ENCODE results near the gene CARD10.
A peak's percentile ranks its signal among the peaks of the same experiment; 100 is the strongest.

CARD10 gene

DNA sequence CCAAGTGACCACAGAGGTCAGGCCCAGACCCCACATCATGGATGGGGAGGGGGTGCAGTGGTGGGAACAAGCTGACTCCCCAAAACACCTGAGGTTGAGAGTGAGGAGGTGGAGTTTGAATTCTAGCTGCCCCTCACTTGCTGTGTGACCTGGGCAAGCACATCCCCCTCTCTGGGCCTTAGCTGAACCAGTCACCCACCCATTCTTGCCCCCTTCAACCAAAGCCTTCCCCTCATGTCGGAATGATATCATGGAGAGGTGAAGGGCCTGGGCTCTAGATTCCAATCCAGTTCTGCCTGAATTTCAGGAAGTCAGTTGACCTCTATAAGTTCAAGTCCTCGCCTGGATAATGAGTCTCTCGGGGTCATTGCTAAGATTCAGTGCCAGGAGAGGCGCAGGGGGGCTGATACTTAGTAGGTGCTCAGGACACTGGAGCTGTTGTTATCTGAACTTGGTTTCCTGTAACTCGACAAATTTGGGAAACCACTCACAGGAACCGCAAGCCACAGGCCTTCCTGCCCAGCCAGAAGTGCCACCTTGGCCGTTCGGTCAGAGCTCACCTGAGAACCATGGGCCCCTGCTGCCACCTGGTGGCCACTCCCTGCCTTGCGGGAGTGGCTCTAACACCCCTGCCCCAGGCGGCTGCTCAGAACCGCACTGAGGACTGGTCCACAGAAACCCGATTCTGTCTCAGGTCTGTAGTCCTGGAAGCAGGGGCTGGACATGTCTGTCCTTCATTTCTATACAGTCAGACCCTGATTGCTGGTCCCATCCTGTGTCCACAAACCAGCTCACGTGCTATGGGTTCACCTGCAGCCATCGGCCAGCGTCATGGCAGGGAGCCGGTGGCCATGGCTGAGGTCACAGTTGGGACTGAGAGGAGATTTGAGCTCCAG lies 47.9 kb upstream of the CARD10 start:
- Histone ChIP-seq H3K4me1 (ENCODE audit: low read length) (peaks cover 25% of the 10 kb centered on the region), H3K36me3 (replicated peaks; ENCODE audit: low read depth, low read length) (no peaks in the 10 kb centered on the region), H4K20me1 (ENCODE audit: insufficient read depth, low read length) (no peaks in the 10 kb centered on the region), H3K4me3 (ENCODE audit: low read length) (no peak overlapping the region), H2AFZ (ENCODE audit: low read depth, low read length) (no peak overlapping the region), H3K4me2 (ENCODE audit: low read length) (peak overlapping the region; percentile 35), H3K79me2 (ENCODE audit: low read length) (no peaks in the 10 kb centered on the region), H3K9me3 (ENCODE audit: insufficient read depth, low read length) (no peaks in the 10 kb centered on the region), H3K9ac (ENCODE audit: low read length) (no peak overlapping the region), H3K27me3 (ENCODE audit: low read depth, low read length) (peaks cover 17% of the 10 kb centered on the region), H3K27ac (ENCODE audit: low read length) (no peak overlapping the region)
- no peak for TF ChIP-seq EZH2phosphoT487 (IDR thresholded peaks at IDR 0.05; ENCODE audit: low read depth)
- TF ChIP-seq, protein P1, sequence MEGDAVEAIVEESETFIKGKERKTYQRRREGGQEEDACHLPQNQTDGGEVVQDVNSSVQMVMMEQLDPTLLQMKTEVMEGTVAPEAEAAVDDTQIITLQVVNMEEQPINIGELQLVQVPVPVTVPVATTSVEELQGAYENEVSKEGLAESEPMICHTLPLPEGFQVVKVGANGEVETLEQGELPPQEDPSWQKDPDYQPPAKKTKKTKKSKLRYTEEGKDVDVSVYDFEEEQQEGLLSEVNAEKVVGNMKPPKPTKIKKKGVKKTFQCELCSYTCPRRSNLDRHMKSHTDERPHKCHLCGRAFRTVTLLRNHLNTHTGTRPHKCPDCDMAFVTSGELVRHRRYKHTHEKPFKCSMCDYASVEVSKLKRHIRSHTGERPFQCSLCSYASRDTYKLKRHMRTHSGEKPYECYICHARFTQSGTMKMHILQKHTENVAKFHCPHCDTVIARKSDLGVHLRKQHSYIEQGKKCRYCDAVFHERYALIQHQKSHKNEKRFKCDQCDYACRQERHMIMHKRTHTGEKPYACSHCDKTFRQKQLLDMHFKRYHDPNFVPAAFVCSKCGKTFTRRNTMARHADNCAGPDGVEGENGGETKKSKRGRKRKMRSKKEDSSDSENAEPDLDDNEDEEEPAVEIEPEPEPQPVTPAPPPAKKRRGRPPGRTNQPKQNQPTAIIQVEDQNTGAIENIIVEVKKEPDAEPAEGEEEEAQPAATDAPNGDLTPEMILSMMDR (IDR thresholded peaks at IDR 0.05; ENCODE audit: low read depth, low read length): peak; percentile 98

DNA sequence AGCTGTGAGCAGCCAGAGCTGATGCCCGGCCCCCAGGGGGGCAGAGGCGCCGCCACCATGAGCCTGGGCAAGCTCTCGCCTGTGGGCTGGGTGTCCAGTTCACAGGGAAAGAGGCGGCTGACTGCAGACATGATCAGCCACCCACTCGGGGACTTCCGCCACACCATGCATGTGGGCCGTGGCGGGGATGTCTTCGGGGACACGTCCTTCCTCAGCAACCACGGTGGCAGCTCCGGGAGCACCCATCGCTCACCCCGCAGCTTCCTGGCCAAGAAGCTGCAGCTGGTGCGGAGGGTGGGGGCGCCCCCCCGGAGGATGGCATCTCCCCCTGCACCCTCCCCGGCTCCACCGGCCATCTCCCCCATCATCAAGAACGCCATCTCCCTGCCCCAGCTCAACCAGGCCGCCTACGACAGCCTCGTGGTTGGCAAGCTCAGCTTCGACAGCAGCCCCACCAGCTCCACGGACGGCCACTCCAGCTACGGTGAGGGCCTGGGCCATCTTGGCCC lies 47.2 kb upstream of the CARD10 start:
- no peak overlapping the region for H3K4me3 ChIP-seq (ENCODE audit: low read length)
- no peaks in the 10 kb centered on the region for H4K20me1 ChIP-seq (ENCODE audit: insufficient read depth, low read length)
- H3K27ac ChIP-seq (ENCODE audit: low read length): no peak overlapping the region
- H3K27me3 ChIP-seq (ENCODE audit: low read depth, low read length): peaks cover 17% of the 10 kb centered on the region
- H3K9me3 ChIP-seq (ENCODE audit: insufficient read depth, low read length): no peaks in the 10 kb centered on the region
- no peak overlapping the region for H2AFZ ChIP-seq (ENCODE audit: low read depth, low read length)
- TF ChIP-seq, protein P1 (IDR thresholded peaks at IDR 0.05; ENCODE audit: low read depth, low read length): no peak
- TF ChIP-seq EZH2phosphoT487 (IDR thresholded peaks at IDR 0.05; ENCODE audit: low read depth): no peak
- peaks cover 24% of the 10 kb centered on the region for H3K4me1 ChIP-seq (ENCODE audit: low read length)
- no peaks in the 10 kb centered on the region for H3K36me3 ChIP-seq (replicated peaks; ENCODE audit: low read depth, low read length)
- H3K79me2 ChIP-seq (ENCODE audit: low read length): no peaks in the 10 kb centered on the region
- no peak overlapping the region for H3K9ac ChIP-seq (ENCODE audit: low read length)
- H3K4me2 ChIP-seq (ENCODE audit: low read length): no peak overlapping the region

DNA sequence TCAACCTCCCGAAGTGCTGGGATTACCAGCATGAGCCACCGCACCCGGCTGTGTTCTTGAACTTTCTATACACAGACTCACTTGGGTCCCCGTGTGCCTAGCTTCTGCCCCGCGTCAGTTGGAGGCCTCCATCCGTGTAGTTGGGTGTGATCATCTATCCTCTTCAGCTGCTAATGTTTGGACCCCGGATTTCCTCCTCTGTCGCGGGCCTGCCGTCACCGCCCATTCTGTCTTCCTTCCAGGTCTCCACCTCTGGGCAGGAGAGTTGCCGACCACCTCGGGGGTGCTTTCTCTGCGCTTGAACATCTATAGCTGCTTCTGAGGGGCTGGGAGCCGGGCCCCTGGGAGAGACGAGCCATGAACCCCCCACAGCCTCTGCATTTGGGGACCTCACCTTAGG lies 46.6 kb upstream of the CARD10 start:
- Histone ChIP-seq H3K9ac (ENCODE audit: low read length) (no peak overlapping the region), H4K20me1 (ENCODE audit: insufficient read depth, low read length) (no peaks in the 10 kb centered on the region), H3K4me3 (ENCODE audit: low read length) (no peak overlapping the region), H3K4me1 (ENCODE audit: low read length) (peaks cover 22% of the 10 kb centered on the region), H3K9me3 (ENCODE audit: insufficient read depth, low read length) (no peaks in the 10 kb centered on the region), H2AFZ (ENCODE audit: low read depth, low read length) (no peak overlapping the region), H3K79me2 (ENCODE audit: low read length) (no peaks in the 10 kb centered on the region), H3K36me3 (replicated peaks; ENCODE audit: low read depth, low read length) (no peaks in the 10 kb centered on the region), H3K27me3 (ENCODE audit: low read depth, low read length) (peaks cover 17% of the 10 kb centered on the region), H3K27ac (ENCODE audit: low read length) (no peak overlapping the region), H3K4me2 (ENCODE audit: low read length) (no peak overlapping the region)
- TF ChIP-seq, protein P1 (IDR thresholded peaks at IDR 0.05; ENCODE audit: low read depth, low read length): no peak
- no peak for TF ChIP-seq EZH2phosphoT487 (IDR thresholded peaks at IDR 0.05; ENCODE audit: low read depth)

DNA sequence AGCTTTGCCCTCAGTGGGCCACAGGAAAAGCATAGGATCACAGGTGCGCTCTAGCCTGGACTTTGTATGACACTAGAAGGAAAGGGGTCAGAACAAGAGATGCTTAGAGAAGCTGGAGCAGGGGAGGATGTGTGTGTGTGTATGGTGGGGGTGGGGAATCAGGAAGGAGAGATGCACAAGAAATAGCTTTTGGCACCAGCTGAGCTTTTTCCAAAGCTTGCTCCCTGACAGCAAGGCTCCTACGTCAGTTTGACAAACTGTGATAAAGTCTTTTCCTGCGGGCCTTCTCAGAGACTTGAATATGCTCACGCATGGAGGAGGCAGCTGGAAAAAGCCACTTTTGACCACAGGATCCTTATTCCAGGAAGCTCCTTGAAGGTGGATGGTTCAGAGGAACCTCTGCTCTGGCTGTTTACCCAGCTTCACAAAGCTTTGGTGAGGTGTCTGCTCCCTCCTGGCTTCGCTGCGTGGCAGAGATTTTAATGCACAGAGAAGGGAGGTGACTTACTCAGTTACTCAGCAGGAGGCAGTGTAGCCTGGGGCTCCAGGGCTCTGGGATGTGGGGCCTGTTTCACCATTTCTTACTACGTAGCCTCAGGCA lies 45.0 kb upstream of the CARD10 start:
- H3K4me1 ChIP-seq (ENCODE audit: low read length): peaks cover 15% of the 10 kb centered on the region
- H3K36me3 ChIP-seq (replicated peaks; ENCODE audit: low read depth, low read length): no peaks in the 10 kb centered on the region
- no peaks in the 10 kb centered on the region for H4K20me1 ChIP-seq (ENCODE audit: insufficient read depth, low read length)
- no peak overlapping the region for H3K9ac ChIP-seq (ENCODE audit: low read length)
- TF ChIP-seq, protein P1 (IDR thresholded peaks at IDR 0.05; ENCODE audit: low read depth, low read length): no peak
- no peak for TF ChIP-seq EZH2phosphoT487 (IDR thresholded peaks at IDR 0.05; ENCODE audit: low read depth)
- H3K4me3 ChIP-seq (ENCODE audit: low read length): no peak overlapping the region
- H3K27me3 ChIP-seq (ENCODE audit: low read depth, low read length): peaks cover 11% of the 10 kb centered on the region
- no peak overlapping the region for H3K27ac ChIP-seq (ENCODE audit: low read length)
- H3K9me3 ChIP-seq (ENCODE audit: insufficient read depth, low read length): no peaks in the 10 kb centered on the region
- no peak overlapping the region for H2AFZ ChIP-seq (ENCODE audit: low read depth, low read length)
- H3K4me2 ChIP-seq (ENCODE audit: low read length): no peak overlapping the region
- H3K79me2 ChIP-seq (ENCODE audit: low read length): no peaks in the 10 kb centered on the region
